ENCODE data around the gene ZMIZ2.

DNA sequence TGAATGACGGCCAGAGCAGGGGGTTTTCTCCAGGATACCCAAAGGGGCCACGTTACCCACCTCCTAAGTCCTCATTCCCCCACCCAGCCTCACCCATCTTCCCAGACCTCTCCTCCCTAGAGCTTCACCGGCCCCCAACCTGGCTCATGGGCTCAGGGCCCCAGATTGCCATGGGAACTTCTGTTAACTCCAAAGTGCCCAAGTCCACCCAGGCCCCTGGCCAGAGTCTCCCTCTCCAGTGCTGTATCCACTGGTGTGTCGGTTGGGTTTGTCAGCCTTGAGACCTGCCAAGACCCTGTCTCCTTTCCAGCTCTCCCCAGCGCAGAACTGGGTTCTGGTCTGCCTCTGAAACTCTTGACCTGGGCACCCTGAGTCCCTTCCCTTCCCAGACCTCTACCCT, 37.1 kb upstream of the ZMIZ2 start:
- TF ChIP-seq, protein P1, sequence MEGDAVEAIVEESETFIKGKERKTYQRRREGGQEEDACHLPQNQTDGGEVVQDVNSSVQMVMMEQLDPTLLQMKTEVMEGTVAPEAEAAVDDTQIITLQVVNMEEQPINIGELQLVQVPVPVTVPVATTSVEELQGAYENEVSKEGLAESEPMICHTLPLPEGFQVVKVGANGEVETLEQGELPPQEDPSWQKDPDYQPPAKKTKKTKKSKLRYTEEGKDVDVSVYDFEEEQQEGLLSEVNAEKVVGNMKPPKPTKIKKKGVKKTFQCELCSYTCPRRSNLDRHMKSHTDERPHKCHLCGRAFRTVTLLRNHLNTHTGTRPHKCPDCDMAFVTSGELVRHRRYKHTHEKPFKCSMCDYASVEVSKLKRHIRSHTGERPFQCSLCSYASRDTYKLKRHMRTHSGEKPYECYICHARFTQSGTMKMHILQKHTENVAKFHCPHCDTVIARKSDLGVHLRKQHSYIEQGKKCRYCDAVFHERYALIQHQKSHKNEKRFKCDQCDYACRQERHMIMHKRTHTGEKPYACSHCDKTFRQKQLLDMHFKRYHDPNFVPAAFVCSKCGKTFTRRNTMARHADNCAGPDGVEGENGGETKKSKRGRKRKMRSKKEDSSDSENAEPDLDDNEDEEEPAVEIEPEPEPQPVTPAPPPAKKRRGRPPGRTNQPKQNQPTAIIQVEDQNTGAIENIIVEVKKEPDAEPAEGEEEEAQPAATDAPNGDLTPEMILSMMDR (IDR thresholded peaks at IDR 0.05; ENCODE audit: low read depth, low read length, missing input control), result no peak
- TF ChIP-seq TAF1 (conservative IDR thresholded peaks at IDR 0.05) (no peak), YY1 (IDR thresholded peaks at IDR 0.05) (no peak), NR2F2 (IDR thresholded peaks at IDR 0.05) (no peak), GABPA (IDR thresholded peaks at IDR 0.05 in 1 of 2, conservative IDR thresholded peaks at IDR 0.05 in 1 of 2) (no peak), RXRA (IDR thresholded peaks at IDR 0.05) (no peak), FOXA1 (IDR thresholded peaks at IDR 0.05) (no peak)
- TF ChIP-seq, protein P2, sequence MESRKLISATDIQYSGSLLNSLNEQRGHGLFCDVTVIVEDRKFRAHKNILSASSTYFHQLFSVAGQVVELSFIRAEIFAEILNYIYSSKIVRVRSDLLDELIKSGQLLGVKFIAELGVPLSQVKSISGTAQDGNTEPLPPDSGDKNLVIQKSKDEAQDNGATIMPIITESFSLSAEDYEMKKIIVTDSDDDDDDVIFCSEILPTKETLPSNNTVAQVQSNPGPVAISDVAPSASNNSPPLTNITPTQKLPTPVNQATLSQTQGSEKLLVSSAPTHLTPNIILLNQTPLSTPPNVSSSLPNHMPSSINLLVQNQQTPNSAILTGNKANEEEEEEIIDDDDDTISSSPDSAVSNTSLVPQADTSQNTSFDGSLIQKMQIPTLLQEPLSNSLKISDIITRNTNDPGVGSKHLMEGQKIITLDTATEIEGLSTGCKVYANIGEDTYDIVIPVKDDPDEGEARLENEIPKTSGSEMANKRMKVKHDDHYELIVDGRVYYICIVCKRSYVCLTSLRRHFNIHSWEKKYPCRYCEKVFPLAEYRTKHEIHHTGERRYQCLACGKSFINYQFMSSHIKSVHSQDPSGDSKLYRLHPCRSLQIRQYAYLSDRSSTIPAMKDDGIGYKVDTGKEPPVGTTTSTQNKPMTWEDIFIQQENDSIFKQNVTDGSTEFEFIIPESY (IDR thresholded peaks at IDR 0.05), result no peak
- TF ChIP-seq, protein P3, sequence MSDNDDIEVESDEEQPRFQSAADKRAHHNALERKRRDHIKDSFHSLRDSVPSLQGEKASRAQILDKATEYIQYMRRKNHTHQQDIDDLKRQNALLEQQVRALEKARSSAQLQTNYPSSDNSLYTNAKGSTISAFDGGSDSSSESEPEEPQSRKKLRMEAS (IDR thresholded peaks at IDR 0.05), result no peak
- TF ChIP-seq, protein P4, sequence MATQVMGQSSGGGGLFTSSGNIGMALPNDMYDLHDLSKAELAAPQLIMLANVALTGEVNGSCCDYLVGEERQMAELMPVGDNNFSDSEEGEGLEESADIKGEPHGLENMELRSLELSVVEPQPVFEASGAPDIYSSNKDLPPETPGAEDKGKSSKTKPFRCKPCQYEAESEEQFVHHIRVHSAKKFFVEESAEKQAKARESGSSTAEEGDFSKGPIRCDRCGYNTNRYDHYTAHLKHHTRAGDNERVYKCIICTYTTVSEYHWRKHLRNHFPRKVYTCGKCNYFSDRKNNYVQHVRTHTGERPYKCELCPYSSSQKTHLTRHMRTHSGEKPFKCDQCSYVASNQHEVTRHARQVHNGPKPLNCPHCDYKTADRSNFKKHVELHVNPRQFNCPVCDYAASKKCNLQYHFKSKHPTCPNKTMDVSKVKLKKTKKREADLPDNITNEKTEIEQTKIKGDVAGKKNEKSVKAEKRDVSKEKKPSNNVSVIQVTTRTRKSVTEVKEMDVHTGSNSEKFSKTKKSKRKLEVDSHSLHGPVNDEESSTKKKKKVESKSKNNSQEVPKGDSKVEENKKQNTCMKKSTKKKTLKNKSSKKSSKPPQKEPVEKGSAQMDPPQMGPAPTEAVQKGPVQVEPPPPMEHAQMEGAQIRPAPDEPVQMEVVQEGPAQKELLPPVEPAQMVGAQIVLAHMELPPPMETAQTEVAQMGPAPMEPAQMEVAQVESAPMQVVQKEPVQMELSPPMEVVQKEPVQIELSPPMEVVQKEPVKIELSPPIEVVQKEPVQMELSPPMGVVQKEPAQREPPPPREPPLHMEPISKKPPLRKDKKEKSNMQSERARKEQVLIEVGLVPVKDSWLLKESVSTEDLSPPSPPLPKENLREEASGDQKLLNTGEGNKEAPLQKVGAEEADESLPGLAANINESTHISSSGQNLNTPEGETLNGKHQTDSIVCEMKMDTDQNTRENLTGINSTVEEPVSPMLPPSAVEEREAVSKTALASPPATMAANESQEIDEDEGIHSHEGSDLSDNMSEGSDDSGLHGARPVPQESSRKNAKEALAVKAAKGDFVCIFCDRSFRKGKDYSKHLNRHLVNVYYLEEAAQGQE (IDR thresholded peaks at IDR 0.05), result no peak
